TTC549 (cell line): ENCODE results near the gene GYG1.

Experiments used
- FAIRE-seq: peaks from 2 replicates; lab custom pipeline; 2012; peaks lifted over from hg19 to GRCh38; lab: Jason Lieb, UNC

GYG1 gene

DNA sequence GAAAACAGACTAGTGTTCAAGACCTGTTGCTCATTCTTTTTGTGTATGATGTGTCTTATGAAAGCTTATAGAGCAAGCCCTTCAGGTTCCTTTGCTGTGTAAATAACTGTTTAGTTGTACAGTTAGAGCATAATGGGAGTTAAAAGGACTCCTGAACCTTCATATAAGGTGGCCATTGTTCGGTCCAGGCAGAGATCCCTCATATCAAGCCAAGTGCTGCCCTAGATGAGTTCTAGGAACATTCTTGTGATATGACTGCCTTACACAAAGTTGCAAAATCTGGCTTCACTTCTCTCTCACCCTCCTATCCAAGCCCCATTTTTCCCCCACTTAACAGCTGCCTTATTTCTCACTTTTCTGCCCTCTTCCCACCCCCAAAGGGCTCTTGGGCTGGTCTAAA is 26.9 kb downstream of the GYG1 start:
- no peak for FAIRE-seq

DNA sequence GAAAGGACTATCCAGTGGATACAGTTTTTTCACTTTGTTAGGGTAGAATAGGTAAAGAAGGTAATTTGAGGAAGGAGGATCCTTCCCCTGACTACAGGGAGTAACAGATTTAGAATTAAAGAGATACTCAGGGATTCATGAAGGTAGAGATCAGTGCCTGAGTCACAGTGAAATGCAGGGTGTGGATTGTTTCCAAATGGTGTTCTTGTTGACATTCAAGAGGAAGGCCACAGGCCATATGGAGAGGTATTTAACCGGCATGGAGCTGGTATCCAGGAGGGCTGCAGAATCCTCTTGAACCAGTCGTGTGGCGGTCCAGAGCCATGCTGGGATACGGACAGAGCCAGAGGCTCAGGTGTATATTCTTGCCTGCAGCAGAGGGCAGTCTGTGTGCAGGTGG is 28.2 kb downstream of the GYG1 start:
- no peak for FAIRE-seq

DNA sequence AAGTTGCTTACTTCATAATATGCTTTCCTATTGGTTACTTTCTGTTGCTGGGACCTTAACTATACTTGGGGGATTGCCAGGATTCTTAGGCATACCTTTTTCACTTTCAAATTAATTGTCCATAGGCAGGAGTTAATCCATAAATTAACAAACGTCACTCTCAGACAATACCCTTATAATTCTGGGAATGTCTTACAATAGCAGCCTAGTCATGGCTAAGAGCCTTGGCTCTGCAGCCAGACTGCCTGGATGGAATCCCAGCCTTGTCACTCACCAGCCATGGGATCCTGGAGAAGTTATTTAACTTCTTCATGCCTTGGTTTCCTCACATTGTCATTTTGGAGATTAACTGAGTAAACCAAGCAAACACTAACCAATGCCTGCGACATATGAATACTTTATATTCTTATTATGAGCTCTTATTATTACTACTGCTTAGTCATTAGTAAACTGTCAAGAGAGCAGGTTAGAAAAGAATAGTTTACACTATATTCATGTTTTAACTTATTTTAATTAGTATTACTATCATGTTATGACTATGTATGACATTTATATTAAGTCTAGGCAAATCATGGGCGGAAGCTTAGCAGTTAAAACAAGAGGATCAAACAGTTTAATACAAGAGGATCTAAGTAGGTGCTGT is 29.0 kb downstream of the GYG1 start:
- FAIRE-seq = no peak

DNA sequence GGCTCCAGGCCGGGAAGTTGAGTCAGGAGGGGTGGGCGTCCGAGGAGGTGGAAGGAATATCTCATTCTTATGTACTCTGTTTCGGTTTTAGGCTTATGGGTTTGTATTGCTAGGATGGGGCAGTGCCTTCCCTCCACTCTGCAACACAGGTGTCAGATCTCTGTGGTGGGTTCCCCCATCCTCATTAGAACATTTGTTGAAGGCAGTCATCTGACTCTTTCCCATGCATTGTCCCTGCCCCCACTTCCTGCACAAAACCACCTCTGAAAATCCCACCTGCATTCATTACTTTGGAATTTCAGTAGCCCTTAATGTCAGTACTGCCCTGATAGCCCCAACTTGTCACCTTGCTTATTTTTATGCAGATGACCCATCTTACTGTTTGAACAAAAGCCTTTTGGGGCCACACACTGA is 29.5 kb downstream of the GYG1 start:
- FAIRE-seq = no peak

DNA sequence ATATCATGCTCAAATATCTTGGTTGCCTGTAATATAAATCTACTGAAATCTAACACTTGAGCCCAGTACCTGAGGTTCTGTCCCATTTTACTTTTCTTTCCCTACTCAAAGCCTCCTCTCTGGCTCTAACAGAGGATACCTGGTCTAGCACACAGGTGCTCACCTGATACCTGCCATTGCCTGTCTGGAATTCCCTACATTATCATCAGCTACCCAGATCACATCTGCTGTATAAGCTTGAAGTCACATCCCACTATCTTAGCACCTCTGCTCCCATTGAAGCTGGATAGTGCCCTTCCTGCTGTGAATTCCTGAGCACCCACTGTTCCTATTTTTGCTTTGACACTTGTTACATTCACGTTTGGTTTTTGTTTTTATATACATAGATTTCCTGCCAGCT is 30.5 kb downstream of the GYG1 start:
- FAIRE-seq = no peak

DNA sequence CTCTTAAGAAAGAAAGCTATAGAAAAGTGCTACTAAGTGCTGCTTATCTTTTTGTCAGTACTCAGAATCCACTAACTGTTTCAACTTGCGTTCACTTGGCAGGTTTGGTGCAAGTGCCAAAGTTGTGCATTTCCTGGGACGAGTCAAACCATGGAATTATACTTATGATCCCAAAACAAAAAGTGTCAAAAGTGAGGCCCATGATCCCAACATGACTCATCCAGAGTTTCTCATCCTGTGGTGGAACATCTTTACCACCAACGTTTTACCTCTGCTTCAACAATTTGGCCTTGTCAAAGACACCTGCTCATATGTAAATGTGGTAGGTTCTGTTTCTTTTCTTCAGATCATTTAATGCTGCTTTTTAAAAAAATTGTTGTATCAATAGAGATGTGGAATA is 32.6 kb downstream of the GYG1 start:
- no peak for FAIRE-seq

DNA sequence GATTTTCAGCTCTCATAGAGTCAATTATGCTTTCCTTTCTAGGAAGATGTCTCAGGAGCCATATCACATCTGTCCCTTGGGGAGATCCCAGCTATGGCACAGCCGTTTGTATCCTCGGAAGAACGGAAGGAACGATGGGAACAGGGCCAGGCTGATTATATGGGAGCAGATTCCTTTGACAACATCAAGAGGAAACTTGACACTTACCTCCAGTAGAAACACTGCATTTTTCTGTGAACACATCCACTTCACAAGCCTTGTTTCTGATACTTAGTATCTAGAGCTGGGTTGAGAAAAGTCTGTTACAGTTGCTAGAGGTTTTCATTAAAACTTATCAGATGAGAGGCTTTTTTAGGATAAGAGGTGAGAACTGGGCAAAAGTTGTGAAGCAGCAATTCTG is 35.4 kb downstream of the GYG1 start:
- FAIRE-seq = no peak

DNA sequence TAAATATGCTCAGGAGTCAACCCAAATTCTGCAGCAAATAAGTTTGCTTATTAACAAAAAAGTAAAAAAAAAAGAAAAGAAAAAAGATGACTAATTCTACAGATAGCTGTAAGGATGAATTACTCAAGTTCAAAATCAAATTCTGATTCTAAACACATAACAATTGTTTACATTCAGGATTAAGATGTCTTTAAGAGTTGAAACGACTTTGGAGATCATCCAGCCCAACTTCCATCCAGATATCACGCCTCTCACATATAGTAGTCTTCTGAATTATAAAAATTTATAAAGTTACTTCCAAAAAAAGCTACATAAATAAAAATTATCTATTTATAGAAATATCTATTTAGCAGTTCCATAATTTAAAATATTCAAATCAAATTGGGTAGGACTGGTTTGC is 39.8 kb downstream of the GYG1 start:
- FAIRE-seq = no peak

DNA sequence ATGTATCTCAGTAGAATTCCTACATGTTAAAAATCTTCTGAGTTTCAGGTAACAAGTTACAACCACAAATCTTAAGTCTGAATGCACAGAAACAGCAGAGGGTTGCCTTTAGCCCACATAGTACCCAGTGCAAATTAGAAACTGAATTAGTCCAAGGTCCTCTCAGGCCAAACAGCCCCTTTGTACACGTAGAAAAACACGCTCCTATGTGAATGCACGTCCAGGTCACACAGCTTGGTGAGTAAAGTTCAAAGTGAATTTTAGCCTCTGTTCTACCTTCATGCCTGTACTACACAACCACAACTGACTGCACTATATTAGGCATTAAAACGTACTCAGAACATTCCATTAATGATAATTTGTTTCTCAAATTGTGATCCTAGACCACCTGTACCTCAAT is 46.3 kb downstream of the GYG1 start:
- no peak for FAIRE-seq

DNA sequence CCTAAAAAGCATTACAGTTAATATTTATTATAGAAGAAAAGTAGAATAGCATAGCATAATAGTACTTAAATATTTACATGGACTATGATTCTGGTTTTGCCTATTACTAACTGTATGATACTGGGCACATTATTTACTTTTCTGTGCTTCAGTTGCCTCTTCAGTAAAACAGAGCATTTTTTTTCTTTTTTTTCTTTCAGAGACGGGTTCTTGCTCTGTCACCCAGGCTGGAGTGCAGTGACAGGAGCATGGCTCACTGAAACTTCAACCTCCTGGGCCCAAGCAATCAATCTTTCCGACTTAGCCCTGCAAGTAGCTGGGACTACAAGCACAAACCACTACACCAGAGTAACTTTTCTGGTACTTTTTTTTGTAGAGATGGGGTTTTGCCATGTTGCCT is 47.0 kb downstream of the GYG1 start:
- FAIRE-seq = no peak

DNA sequence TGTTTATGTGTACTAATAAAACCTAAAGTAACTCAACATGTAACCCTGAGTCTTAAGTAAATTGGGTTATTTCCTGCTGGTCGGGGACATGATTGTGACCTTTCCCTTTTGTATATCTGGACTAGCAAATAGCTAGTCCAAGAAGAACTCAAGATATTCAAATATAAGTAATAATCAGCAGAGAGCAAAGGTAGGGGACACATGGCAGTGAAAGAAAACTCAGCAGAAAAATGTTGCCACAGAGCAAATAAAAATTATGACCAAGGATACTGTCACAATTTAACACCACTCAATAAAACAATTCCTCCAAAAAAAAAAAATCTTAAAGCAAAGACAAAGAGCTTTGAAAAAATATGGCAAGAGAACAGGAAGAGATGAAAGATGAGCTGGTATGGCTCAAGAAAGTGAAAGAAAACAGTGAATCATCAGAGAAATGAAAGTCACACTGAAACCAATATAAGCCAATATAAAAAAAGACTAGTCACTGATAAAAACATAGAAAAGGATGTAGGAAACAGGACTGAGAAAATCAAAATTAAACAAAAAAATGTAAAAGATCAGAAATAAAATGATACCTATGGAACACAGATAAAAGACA is 51.5 kb downstream of the GYG1 start:
- FAIRE-seq = no peak

DNA sequence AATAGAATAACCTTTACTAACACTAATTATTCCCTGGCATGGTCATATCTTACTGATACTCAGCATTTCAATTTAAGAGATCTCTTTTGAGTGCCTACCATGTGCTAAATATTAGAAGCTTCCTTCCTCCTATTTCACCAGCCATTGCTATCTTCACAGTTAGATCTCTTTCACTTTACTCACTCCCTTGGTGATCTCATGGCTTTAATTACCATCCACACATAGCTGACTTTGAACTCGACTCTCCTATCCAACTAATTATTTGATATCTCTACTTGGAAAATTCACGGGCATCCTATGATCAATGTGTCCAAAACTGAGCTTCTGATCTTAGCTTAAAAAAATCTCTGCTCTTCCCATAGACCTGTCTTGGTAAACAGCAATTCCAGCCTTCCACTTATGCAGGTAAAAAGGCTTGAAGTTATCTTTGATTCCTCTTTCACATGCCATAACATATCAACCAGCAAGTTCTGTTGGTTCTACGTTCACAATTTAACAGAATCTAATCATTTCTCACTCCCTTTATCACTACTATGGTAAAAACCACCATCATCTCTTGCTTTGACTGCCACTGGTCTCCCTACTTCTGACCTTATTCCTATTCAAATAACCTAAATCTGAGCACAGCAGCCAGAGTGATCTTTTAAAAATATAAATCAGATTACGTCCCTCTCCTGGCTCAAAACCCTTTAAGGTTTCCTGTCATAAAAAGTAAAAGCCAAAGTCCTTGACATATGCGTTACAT is 53.2 kb downstream of the GYG1 start:
- FAIRE-seq = no peak

DNA sequence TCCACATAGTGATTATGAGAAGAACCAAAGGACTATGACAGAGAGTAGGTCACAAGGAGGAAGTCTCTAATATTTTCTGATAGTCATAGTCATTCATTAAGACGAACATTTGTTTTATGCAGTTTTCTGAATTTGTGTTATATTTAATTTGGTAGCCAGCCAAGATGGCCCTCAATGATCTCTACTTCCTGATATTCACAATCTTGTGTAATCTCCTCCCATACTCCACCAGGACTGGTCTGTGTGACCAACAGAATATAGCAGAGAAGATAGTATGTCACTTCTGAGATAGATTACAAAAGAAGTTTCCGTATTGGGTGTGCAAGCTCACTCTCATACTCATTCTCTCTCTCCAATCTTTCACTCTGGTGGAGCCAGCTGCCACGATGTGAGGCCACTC is 64.2 kb downstream of the GYG1 start:
- no peak for FAIRE-seq

DNA sequence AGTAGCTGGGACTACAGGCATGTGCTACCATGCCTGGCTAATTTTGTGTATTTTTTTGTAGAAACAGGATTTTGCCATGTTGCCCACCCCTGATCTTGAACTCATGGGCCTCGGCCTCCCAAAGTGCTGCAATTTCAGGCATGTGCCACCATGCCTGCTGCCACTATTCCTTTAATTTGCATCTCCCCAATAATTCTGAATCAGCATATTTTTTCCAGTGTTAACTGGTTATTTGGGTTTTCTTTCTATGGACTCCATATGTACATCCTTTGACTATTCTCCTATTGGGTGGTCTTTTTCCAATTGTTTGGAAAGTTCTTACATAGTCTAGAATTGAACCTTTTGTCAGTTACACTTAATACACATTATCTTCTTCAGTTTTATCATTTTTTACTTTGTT is 66.9 kb downstream of the GYG1 start:
- no peak for FAIRE-seq

DNA sequence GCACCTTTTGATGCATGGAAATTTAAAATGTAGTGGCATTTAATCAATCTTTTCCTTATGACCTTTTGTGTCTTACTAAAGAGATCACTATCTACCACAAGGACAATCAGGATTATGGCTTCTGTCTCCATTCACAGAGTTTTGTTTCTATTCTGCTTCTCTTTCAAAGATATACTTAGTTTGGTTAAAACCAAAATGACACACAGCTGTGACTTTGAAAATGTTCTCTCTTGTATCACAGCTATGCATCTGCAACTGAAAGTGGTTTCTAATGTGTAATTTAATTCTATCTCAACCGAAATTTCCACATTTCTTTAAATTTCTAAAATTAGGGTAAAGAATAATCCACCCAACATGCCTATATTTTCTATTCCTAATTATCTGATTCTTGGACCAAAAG is 67.3 kb downstream of the GYG1 start:
- FAIRE-seq = no peak

DNA sequence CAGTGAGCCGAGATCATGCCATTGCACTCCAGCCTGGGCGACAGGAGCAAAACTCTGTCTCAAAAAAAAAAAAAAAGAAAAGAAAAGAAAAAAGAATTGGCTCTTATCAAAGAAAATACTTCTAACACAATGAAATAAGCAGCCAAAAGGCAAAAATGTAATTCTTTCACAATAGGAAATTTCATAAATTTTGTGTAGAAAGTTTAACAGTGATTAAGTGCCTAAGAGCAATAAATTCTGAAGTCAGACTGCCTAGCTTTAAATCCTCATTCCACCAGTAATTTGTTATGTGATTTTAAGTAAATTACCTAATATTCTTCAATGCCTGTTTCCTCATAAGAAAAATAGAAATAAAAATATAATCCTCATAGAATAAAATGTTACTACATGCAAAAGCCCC is 70.4 kb downstream of the GYG1 start:
- no peak for FAIRE-seq

DNA sequence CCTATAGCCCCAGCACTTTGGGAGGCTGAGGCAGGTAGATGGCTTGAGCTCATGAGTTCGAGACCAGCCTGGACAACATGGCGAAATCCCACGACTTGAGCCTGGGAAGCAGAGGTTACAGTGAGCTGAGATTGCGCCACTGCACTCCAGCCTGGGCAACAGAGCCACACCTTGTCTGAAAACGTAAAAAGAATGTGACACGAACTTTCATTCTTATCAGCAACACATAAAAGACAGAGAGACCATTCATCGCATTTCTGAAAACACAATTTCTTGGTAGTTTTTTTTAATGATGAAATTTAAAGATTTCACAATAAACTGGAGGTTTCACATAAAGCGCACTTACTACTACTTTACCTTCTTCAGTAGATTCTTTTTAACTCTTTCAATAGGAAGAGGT is 76.5 kb downstream of the GYG1 start:
- no peak for FAIRE-seq
